ENCODE measurements around the gene FRMD6.

FRMD6 gene

DNA sequence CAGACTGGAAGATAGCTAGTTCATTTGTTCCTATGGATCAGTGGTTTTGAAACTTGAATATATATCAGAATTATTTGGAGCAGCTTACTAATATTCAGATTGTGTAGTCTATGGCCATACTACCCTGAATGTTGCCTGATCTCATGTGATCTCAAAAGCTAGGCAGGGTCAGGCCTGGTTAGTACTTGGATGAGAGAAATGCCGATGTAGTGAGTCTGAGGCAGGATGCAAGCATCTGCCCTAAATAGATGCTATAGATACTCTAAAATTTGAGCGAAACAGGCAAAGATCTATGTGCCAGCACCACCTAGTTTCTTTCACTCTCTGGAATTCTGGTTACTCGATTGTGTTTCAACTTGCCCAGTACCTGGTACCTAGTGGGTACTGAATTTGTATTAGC lies 40.9 kb downstream of the FRMD6 start:
- no peaks in the 10 kb centered on the region for H3K9me2 ChIP-seq (replicated peaks; ENCODE audit: control insufficient read depth, low read length)
- H3K79me2 ChIP-seq (ENCODE audit: control insufficient read depth, low read length): no peaks in the 10 kb centered on the region
- no peaks in the 10 kb centered on the region for H3F3A ChIP-seq (ENCODE audit: control insufficient read depth, insufficient read depth)
- no peak overlapping the region for H3K27ac ChIP-seq (ENCODE audit: low read depth, low read length)
- no peaks in the 10 kb centered on the region for H4K20me1 ChIP-seq (ENCODE audit: control insufficient read depth, insufficient read depth, low read depth, low read length)
- TF ChIP-seq EZH2phosphoT487 (IDR thresholded peaks at IDR 0.05; ENCODE audit: borderline replicate concordance, low read length): no peak
- TF ChIP-seq, protein P1, sequence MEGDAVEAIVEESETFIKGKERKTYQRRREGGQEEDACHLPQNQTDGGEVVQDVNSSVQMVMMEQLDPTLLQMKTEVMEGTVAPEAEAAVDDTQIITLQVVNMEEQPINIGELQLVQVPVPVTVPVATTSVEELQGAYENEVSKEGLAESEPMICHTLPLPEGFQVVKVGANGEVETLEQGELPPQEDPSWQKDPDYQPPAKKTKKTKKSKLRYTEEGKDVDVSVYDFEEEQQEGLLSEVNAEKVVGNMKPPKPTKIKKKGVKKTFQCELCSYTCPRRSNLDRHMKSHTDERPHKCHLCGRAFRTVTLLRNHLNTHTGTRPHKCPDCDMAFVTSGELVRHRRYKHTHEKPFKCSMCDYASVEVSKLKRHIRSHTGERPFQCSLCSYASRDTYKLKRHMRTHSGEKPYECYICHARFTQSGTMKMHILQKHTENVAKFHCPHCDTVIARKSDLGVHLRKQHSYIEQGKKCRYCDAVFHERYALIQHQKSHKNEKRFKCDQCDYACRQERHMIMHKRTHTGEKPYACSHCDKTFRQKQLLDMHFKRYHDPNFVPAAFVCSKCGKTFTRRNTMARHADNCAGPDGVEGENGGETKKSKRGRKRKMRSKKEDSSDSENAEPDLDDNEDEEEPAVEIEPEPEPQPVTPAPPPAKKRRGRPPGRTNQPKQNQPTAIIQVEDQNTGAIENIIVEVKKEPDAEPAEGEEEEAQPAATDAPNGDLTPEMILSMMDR (IDR thresholded peaks at IDR 0.05; ENCODE audit: low read depth, low read length, poor library complexity, severe bottlenecking): no peak
- H3K4me1 ChIP-seq (ENCODE audit: control insufficient read depth, low read length): no peaks in the 10 kb centered on the region
- H3K4me2 ChIP-seq (ENCODE audit: low read length): no peak overlapping the region
- no peaks in the 10 kb centered on the region for H3K36me3 ChIP-seq (ENCODE audit: control insufficient read depth, low read length)
- H3K4me3 ChIP-seq (ENCODE audit: low read length): no peak overlapping the region
- H3K27me3 ChIP-seq (ENCODE audit: control insufficient read depth, low read length): 0 out of 2 replicates have a peak, but pooled peaks cover 3% of the 10 kb centered on the region
- no peaks in the 10 kb centered on the region for H3K9me3 ChIP-seq (ENCODE audit: control insufficient read depth, insufficient read depth, low read length)

DNA sequence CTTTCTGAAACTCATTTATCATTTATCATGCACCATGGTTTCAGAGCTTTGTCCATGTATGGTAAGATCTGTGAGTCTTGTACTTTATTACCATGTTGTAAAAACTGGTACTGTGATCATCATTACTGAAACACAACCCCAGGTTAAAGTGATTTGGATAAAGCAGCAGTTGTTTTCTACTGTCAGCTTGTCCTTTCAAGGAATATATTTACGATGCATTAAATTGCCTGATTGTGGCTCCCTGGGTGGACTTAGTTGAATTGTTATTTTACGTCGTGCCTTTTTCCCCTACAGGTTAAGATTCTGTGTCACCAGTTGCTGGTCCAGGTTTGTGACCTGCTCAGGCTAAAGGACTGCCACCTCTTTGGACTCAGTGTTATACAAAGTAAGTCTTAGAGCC lies 46.1 kb downstream of the FRMD6 start:
- Histone ChIP-seq H3K36me3 (ENCODE audit: control insufficient read depth, low read length) (no peaks in the 10 kb centered on the region), H3K4me3 (ENCODE audit: low read length) (no peak overlapping the region), H3K9me3 (ENCODE audit: control insufficient read depth, insufficient read depth, low read length) (no peaks in the 10 kb centered on the region), H3K9me2 (replicated peaks; ENCODE audit: control insufficient read depth, low read length) (no peaks in the 10 kb centered on the region), H3K4me1 (ENCODE audit: control insufficient read depth, low read length) (no peaks in the 10 kb centered on the region), H4K20me1 (ENCODE audit: control insufficient read depth, insufficient read depth, low read depth, low read length) (no peaks in the 10 kb centered on the region), H3K79me2 (ENCODE audit: control insufficient read depth, low read length) (no peaks in the 10 kb centered on the region), H3F3A (ENCODE audit: control insufficient read depth, insufficient read depth) (no peaks in the 10 kb centered on the region), H3K27me3 (ENCODE audit: control insufficient read depth, low read length) (0 out of 2 replicates have a peak, but pooled peaks cover 3% of the 10 kb centered on the region), H3K27ac (ENCODE audit: low read depth, low read length) (no peak overlapping the region), H3K4me2 (ENCODE audit: low read length) (no peak overlapping the region)
- TF ChIP-seq, protein P1 (IDR thresholded peaks at IDR 0.05; ENCODE audit: low read depth, low read length, poor library complexity, severe bottlenecking): no peak
- TF ChIP-seq EZH2phosphoT487 (IDR thresholded peaks at IDR 0.05; ENCODE audit: borderline replicate concordance, low read length): no peak

DNA sequence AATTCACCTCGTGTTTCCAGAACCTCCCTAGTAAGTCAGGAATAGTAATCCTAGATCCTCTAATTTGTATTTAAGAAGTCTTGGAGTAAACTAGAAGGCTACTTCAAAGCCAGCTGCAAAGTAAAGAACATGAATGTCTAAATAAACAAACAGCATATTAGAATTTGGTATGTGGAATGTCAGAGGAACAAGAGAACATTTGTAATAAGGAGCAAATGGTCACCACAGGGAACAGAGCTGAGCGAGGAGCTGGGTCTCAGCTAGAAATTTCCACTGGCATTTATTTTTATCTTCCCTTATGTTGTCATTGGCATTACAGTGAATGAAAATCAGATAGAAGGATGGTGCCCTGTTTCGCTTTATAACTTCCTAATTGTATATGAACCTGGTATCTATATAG lies 50.2 kb downstream of the FRMD6 start:
- no peaks in the 10 kb centered on the region for H3K27me3 ChIP-seq (ENCODE audit: control insufficient read depth, low read length)
- no peaks in the 10 kb centered on the region for H3F3A ChIP-seq (ENCODE audit: control insufficient read depth, insufficient read depth)
- no peak overlapping the region for H3K27ac ChIP-seq (ENCODE audit: low read depth, low read length)
- H4K20me1 ChIP-seq (ENCODE audit: control insufficient read depth, insufficient read depth, low read depth, low read length): no peaks in the 10 kb centered on the region
- no peak overlapping the region for H3K4me3 ChIP-seq (ENCODE audit: low read length)
- no peaks in the 10 kb centered on the region for H3K9me3 ChIP-seq (ENCODE audit: control insufficient read depth, insufficient read depth, low read length)
- H3K9me2 ChIP-seq (replicated peaks; ENCODE audit: control insufficient read depth, low read length): no peaks in the 10 kb centered on the region
- peaks cover 13% of the 10 kb centered on the region for H3K4me1 ChIP-seq (ENCODE audit: control insufficient read depth, low read length)
- no peaks in the 10 kb centered on the region for H3K36me3 ChIP-seq (ENCODE audit: control insufficient read depth, low read length)
- TF ChIP-seq EZH2phosphoT487 (IDR thresholded peaks at IDR 0.05; ENCODE audit: borderline replicate concordance, low read length): no peak
- TF ChIP-seq, protein P1 (IDR thresholded peaks at IDR 0.05; ENCODE audit: low read depth, low read length, poor library complexity, severe bottlenecking): no peak
- H3K4me2 ChIP-seq (ENCODE audit: low read length): no peak overlapping the region
- no peaks in the 10 kb centered on the region for H3K79me2 ChIP-seq (ENCODE audit: control insufficient read depth, low read length)

All from DOHH2 (cell line).